Tibial nerve (tissue), 4 donors: Measurements from ENCODE around the gene BTBD19. TPM values are rescaled to one million over a fixed set of nuclear protein-coding genes. Genes with fewer than 3 reads are reported as not detected.
"Not testable (repeated sequence)": the region's sequence is repeated elsewhere in the genome, so short reads cannot be mapped to it uniquely, and the experiment has no call there.

Experiments
- DNase-seq, 2 donors: peaks; one replicate each; pipeline ENCODE4 v3.0.0-alpha.2; 2019; ENCODE audit warnings: low spot score in 2 of 2
- H3K27ac ChIP-seq, 4 donors: fragments of 200-600 bp; sonication (generic) in 3 of 4; one replicate each; pipeline ENCODE4 v1.5.1; 2017 to 2019; ENCODE audit warnings: mild to moderate bottlenecking in 1 of 4
- H3K27me3 ChIP-seq, 2 donors: fragments of 200-600 bp; sonication (generic) in 1 of 2; one replicate each; pipeline versions ENCODE4 v1.5.1 to v1.6.0; 2017 to 2019
- H3K36me3 ChIP-seq, 3 donors: fragments of 200-600 bp; sonication (generic); one replicate each; pipeline ENCODE4 v1.5.1; 2018 to 2019
- H3K4me1 ChIP-seq, 4 donors: fragments of 200-600 bp; sonication (generic) in 3 of 4; one replicate each; pipeline ENCODE4 v1.5.1; 2017 to 2019
- H3K4me3 ChIP-seq, 4 donors: fragments of 200-600 bp; sonication (generic) in 3 of 4; one replicate each; pipeline ENCODE4 v1.5.1; 2017 to 2019; ENCODE audit warnings: mild to moderate bottlenecking in 1 of 4, moderate library complexity in 1 of 4
- H3K9me3 ChIP-seq, 4 donors: fragments of 200-600 bp; sonication (generic) in 3 of 4; one replicate each; pipeline ENCODE4 v1.5.1; 2017 to 2019
- CTCF ChIP-seq, 5 experiments: fragments of 200-600 bp in 3 of 5; fragments of 450-650 bp in 2 of 5; sonication (generic) in 3 of 5; IDR thresholded peaks; one replicate each; pipeline ENCODE4 v1.5.1; 2016 to 2019; ENCODE audit warnings: antibody characterized with exemption in 5 of 5, mild to moderate bottlenecking in 3 of 5, moderate library complexity in 2 of 5
- EP300 ChIP-seq, 2 donors: sonication (generic); formaldehyde crosslinking; IDR thresholded peaks; one replicate each; pipeline ENCODE4 v1.6.1; 2017; ENCODE audit warnings: antibody characterized with exemption in 2 of 2, mild to moderate bottlenecking in 1 of 2
- POLR2A ChIP-seq, 2 donors: fragments of 450-650 bp; IDR thresholded peaks; one replicate each; pipeline ENCODE4 v1.6.1; 2017; ENCODE audit warnings: antibody characterized with exemption in 2 of 2, mild to moderate bottlenecking in 2 of 2, moderate library complexity in 2 of 2
- WGBS, 2 donors: methylation state at CpG; one replicate each; pipeline ENCODE4 v1.1.5; 2018; 5-methylcytosine and 5-hydroxymethylcytosine counted together
- total RNA-seq, 4 donors: library from RNA; depleted of rRNA; stranded (reverse); fragments of >200 nt; gene quantifications; one replicate each; pipeline ENCODE4 v1.1.0, GENCODE V29; 2016

Gene BTBD19
- total RNA-seq, 4 donors from 2014 or later, result 14.9 to 50.0 (median 25.5) TPM

GRCh38 chr1:44832056-44832705 is 23.9 kb downstream of the BTBD19 start:
- Histone ChIP-seq H3K36me3 (peaks cover 0 to 26% (median 0%) of the 10 kb centered on the region in 3 donors), H3K27ac (peak overlapping the region in 3 of 4 donors; percentile 21 to 72 (median 38)), H3K4me1 (peaks cover 0 to 66% (median 0%) of the 10 kb centered on the region in 4 donors), H3K27me3 (no peaks in the 10 kb centered on the region), H3K4me3 (no peak overlapping the region), H3K9me3 (no peaks in the 10 kb centered on the region)
- WGBS, 2 donors, result 56 to 59% methylated on average over 13 of the region's 13 CpGs
- TF ChIP-seq CTCF (IDR thresholded peaks at IDR 0.05) (no peak), POLR2A (IDR thresholded peaks at IDR 0.05) (no peak), EP300 (IDR thresholded peaks at IDR 0.05) (no peak)
- no peak for DNase-seq

- 76 to 77% methylated on average over 7 of the region's 7 CpGs for WGBS, 2 donors
- Histone ChIP-seq H3K36me3 (peaks cover 0 to 9% (median 0%) of the 10 kb centered on the region in 3 donors), H3K4me3 (no peak overlapping the region), H3K27me3 (no peaks in the 10 kb centered on the region), H3K9me3 (no peaks in the 10 kb centered on the region), H3K4me1 (peaks cover 0 to 67% (median 0%) of the 10 kb centered on the region in 4 donors), H3K27ac (no peak overlapping the region)
- no peak for DNase-seq
- no peak for TF ChIP-seq CTCF (IDR thresholded peaks at IDR 0.05)
- TF ChIP-seq POLR2A (IDR thresholded peaks at IDR 0.05), result no peak
- no peak for TF ChIP-seq EP300 (IDR thresholded peaks at IDR 0.05)
These were observed 26.0 kb downstream of the BTBD19 start for GRCh38 chr1:44834328-44834727.

GRCh38 chr1:44835738-44836675 is 27.7 kb downstream of the BTBD19 start:
- Histone ChIP-seq H3K27ac (peak overlapping the region in 3 of 4 donors; percentile 2 to 62 (median 38)), H3K4me1 (peaks cover 0 to 65% (median 0%) of the 10 kb centered on the region in 4 donors), H3K4me3 (no peak overlapping the region), H3K36me3 (no peaks in the 10 kb centered on the region), H3K9me3 (no peaks in the 10 kb centered on the region), H3K27me3 (no peaks in the 10 kb centered on the region)
- DNase-seq, result peak; percentile 85 to 96
- 55 to 60% methylated on average over 23 of the region's 23 CpGs for WGBS, 2 donors
- TF ChIP-seq EP300 (IDR thresholded peaks at IDR 0.05), result peak in 1 of 2 donors; percentile 52
- no peak for TF ChIP-seq POLR2A (IDR thresholded peaks at IDR 0.05)
- peak; percentile 79 to 91 (median 83) for TF ChIP-seq CTCF (IDR thresholded peaks at IDR 0.05)

- H3K27ac ChIP-seq, result peak overlapping the region in 3 of 4 donors; percentile 6 to 80 (median 15)
- peaks cover 0 to 63% (median 4%) of the 10 kb centered on the region in 4 donors for H3K4me1 ChIP-seq
- 73 to 85% methylated on average over 11 of the region's 11 CpGs for WGBS, 2 donors
- not testable (repeated sequence) for H3K9me3 ChIP-seq, H3K27me3 ChIP-seq, DNase-seq, H3K4me3 ChIP-seq, H3K36me3 ChIP-seq
These were observed 30.0 kb downstream of the BTBD19 start for GRCh38 chr1:44838294-44838693.

- no peak overlapping the region for H3K4me3 ChIP-seq
- no peak for DNase-seq
- whole genome bisulfite sequencing, 2 donors, result 42 to 52% methylated on average over 4 of the region's 4 CpGs
- no peaks in the 10 kb centered on the region for H3K27me3 ChIP-seq
- H3K36me3 ChIP-seq, result no peaks in the 10 kb centered on the region
- no peak for TF ChIP-seq EP300 (IDR thresholded peaks at IDR 0.05)
- no peak for TF ChIP-seq POLR2A (IDR thresholded peaks at IDR 0.05)
- no peak for TF ChIP-seq CTCF (IDR thresholded peaks at IDR 0.05)
- peak overlapping the region in 2 of 4 donors; percentile 63 to 80 for H3K27ac ChIP-seq
- no peaks in the 10 kb centered on the region for H3K9me3 ChIP-seq
- H3K4me1 ChIP-seq, result peaks cover 0 to 58% (median 4%) of the 10 kb centered on the region in 4 donors
These were observed 31.3 kb downstream of the BTBD19 start for GRCh38 chr1:44839576-44839975.
